Measurements from ENCODE around the gene C2orf76.
"Not testable (repeated sequence)": the region's sequence is repeated elsewhere in the genome, so short reads cannot be mapped to it uniquely, and the experiment has no call there.

The C2orf76 gene

DNA sequence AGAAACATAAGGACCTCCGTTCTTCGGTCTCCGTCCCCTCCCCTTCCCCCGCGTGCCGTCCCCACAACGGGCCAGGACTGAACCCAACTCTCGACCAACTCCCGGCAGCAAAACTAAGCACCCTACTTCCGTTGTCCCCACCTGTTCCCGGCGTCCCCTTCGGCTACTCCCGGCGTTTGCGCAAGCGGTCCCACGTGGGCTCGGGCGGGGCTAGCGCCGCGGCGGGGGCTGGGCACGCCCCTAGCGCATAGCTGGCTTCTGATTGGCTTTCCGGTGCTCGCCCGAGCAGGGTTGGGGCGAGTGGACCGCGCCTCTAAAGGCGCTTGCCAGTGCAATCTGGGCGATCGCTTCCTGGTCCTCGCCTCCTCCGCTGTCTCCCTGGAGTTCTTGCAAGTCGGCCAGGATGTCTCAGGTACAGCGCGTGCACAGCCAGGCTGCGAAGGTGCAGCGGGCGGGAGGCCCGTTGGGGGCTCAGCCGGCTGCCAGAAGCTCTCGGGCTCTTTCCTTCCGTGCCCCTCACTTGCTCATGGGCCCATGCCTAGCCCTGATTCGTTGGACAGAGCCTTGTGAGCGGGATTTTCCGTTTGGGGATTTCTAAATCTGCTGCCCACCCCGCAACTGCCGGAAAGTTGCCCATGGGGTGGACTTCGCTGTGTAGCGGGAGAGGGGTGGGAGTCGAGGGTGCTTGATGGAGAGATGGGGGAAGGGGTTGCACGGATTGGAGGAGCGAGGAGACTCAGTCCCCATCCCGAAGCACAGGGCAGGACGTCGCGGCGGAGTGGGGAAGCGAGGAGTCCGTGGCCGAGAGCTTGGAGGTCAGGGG lies at the start of gene C2orf76, which contains the start of gene DBI:
Gene C2orf76 (minus strand): TSS at position 186 of the 823 bp plus-strand sequence. CDS start 26,875 bp downstream, outside the sequence.
Gene DBI (plus strand): TSS at position 329 of the 823 bp plus-strand sequence. CDS start 75 bp downstream, at position 404.
- intact Hi-C loops (cut with DNase I): no loop called here
- peak; percentile 92 to 100 (median 96) for DNase-seq

DNA sequence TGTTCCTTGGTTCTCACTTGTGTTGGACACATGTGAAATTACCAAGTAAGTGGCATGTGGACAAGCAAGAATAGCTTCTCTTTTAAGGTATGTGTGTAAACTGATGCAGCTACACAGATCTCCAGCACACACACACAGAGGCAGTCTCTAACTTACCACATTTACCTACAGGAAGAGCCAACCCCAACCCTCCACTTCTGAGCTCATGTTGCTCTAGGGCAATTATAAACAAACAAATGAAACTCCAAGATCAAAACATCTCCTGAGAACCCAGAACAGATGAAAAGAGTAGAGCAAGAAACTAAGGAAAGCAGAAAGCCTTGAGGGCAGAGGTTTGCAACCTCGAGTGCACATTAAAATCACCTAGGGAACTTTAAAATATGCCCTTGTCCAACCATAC lies 49.0 kb upstream of the C2orf76 start:
- intact Hi-C loops (cut with DNase I): no loop called here
- no peak for DNase-seq

DNA sequence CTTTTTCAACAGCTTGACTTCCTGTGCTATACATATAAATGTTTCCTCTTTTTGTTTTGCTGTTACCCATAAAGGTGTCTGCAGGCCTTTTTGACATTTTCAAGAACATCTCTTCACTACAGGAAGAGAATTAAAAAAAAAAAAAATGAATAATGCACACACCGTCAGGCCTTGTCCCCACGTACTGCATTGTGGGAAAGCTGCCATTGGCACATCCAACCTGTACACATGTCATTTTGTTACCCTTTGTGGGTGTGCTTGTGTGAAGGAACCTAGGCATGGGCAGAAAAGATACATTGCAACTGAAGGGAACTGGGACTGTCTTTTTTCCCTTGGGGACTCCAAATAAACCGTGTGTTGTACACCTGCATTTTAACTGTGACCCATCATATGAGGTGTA lies 48.3 kb upstream of the C2orf76 start:
- DNase-seq: no peak
- intact Hi-C loops (cut with DNase I): no loop called here

DNA sequence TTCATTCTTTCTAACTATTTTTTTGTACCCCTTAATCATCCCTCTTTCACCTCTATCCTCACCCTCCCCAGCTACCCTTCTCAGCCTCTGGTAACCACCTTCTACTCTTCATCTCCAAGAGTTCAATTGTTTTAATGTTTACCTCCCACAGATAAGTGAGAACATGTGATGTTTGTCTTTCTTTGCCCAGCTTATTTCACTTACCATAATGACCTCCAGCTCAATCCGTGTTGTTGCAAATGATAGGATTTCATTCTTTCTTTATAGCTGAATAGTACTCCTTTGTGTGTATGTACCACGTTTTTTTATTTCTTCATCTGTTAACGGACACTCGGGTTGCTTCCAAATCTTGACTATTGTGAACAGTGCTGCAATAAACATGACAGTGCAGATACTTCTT lies 42.9 kb upstream of the C2orf76 start:
- intact Hi-C loops (cut with DNase I): loop anchor here (5.0 to 10.0 kb wide), 2 partner anchors 235 to 253 kb away; no protein-coding TSS in a partner anchor
- no peak for DNase-seq

DNA sequence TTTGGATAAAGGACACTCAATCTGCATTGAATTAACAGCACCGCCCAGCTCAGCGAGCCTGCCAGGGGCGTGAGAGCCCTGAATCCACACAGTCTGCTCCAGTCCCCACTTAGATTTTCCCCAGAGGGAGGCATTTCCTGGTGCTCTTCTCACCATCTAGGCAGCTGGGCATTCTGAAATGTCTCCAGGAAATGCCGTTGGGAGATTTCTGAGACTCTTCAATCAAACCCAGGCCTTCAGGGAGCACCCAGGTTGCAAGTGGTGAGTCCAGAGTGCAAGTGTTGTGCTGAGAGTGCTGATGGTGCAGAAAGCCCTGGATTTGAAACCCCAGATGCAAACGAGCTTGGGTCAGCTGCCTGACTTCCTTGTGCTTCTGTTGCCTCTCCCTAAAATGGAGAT lies 41.6 kb upstream of the C2orf76 start:
- intact Hi-C loops (cut with DNase I): loop anchor here (5.0 to 10.0 kb wide), 2 partner anchors 237 to 254 kb away; no protein-coding TSS in a partner anchor
- no peak for DNase-seq

- intact Hi-C loops (cut with DNase I): loop anchor here (1.0 to 10.0 kb wide), 3 partner anchors 69 to 255 kb away; no protein-coding TSS in a partner anchor
These were observed 41.0 kb upstream of the C2orf76 start for GRCh38 chr2:119407430-119408220.

DNA sequence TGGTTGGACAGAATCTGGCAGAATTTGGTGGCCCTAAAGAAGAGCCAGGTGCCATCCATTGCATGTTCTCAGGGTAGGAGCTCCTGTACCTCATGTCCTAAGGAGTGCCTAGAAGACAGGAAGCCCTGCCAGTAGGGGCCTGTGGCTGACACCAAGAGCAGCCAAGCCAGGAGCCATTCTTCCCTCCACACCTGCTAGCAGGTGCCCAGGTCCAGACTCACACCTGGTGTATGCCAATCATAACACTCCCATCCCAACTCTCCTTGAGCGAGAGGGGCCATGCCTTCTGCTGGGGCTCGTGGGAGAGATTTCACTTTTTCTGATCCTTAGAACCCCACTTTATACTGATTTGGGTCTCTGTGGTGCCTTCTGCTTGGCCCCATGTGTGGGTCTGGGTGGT lies 38.5 kb upstream of the C2orf76 start:
- intact Hi-C loops (cut with DNase I): loop anchor here (5.0 to 10.0 kb wide), 2 partner anchors 240 to 257 kb away; no protein-coding TSS in a partner anchor

More at GRCh38 chr2:119407430-119408220, 41.0 kb upstream of the C2orf76 start:
- DNase-seq: peak in 3 of 10 donors; percentile 31 to 43 (median 42)

GRCh38 chr2:119403618-119404017 lies 37.0 kb upstream of the C2orf76 start:
- intact Hi-C loops (cut with DNase I): loop anchor here (10.0 kb wide), 1 partner anchor 241 kb away; no protein-coding TSS in a partner anchor

More for the DNA sequence above, 38.5 kb upstream of the C2orf76 start:
- DNase-seq: no peak

DNA sequence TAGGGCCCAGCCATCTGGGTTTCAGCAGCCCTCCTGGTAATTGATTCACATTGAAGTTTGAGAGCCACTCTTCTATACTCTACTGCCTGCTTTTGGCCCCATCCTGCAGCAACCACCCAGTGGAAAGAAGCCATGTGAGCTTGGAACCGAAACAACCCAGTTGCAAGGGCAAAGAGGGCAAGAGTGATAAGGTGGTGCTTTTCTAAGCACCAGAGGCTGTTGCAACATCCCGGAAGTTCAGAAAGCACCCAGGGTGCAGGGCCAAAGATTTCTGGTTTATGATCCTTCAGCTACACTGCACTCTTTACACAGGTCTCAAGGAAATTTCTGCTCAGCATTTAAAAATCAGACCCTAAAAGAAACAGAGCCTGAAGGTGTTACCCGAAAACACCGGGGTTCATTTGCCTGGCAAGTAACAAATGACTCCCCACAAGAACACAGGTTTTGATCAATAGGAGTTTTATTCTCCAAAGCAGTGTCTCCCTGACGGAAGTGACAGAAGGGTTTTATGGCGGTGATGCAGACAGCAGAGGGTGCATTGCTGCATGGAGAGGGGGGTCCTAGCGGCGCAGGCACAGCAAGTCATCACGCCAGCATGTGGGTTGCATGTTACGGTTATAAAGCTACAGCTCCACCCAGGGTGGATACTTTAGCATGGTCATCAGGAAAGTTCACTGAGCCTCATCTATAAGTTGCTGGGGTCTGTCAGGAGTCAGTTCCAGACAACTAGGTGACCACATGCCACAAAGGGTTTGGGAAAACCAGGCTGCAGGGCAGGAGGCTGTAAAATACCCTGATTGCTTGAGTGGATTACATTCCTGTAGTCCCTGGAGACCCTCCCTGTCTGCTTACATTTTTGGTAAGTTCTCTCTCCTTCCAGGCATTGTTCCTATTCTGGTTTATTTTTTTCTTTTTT lies 36.3 kb upstream of the C2orf76 start:
- intact Hi-C loops (cut with DNase I): loop anchor here (10.0 kb wide), 1 partner anchor 242 kb away; no protein-coding TSS in a partner anchor
- no peak for DNase-seq

More at GRCh38 chr2:119403618-119404017, 37.0 kb upstream of the C2orf76 start:
- DNase-seq: not testable (repeated sequence)

DNA sequence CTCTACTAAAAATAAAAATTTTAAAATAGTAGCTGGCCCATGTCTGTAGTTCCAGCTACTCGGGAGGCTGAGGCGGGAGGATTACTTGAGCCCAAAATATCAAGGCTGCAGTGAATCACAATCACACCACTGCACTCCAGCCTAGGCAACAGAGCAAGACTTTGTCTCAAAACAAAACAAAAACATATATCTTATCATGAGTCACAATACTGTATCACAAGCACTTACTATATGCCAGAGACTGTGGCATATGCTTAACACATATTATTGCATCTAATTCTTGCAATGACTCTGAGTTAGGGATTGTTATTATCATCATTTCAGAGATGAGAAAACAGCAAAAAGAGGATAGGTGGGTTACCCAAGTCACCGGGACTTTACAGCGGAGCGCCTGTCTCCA lies 35.5 kb upstream of the C2orf76 start:
- DNase-seq: no peak
- intact Hi-C loops (cut with DNase I): loop anchor here (10.0 kb wide), 1 partner anchor 243 kb away; no protein-coding TSS in a partner anchor

GRCh38 chr2:119397196-119397595 lies 30.6 kb upstream of the C2orf76 start:
- DNase-seq: no peak
- intact Hi-C loops (cut with DNase I): no loop called here

DNA sequence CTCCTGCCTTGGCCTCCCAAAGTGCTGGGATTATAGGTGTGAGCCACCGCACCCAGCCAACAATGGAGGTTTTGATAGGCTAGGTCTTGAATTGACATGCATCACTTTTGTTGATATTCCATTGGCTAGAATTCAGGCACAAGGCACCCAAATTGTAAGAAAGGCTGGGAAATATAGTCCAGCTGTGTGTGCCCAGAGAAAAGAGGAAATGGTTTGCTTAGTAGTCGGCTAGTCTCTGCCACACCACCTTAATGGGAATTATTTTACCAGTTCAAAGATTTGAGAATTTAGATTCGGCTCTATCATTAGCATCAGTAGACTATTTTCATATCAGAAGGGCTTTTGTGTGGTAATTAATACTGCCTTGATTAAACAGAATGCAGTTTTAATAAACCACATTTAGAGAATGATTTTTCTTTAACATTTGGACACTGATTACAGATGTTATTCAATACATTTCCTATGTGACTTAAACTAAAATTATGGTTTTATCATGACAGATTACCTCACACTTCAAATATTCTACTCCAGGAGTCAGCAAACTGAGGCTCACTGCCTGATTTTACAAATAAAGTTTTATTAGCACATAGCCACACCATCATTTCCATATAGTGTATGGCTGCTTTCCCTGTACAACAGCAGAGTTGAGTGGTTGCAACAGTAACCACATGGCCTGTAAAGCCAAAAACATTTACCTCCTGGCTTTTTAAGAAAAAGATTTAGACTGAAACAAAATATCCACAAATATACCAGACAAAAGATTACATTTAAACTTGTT lies 27.5 kb upstream of the C2orf76 start:
- intact Hi-C loops (cut with DNase I): no loop called here
- DNase-seq: no peak

DNA sequence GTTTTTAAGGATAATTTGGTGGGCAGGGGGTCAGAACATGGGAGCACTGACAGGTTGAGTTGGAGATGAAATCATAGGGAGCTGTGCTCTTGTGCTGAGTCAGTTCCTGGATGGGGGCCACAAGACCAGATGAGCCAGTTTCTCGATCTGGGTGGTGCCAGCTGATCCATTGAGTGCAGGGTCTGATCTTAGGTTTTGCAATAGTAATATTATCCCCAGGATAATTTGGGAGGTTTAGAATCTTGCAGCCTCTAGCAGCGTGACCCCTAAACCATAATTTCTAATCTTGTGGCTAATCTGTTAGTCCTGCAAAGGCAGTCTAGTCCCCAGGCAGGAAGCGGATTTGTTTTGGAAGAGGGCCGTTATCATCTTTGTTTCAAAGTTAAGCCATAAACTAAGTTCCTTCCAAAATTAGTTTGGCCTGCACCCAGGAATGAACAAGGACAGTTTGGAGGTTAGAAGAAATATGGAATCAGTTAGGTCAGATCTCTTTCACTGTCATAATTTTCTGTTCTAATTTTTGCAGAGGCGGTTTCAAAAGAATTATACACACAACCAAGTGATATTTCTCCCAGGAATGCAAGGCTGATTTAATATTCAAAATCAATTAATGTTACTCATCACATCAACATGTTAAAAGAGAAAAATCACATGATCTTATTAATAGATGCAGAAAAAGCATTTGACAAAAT lies 23.1 kb upstream of the C2orf76 start:
- intact Hi-C loops (cut with DNase I): no loop called here
- DNase-seq: peak in 2 of 10 donors; percentile 32 to 33

GRCh38 chr2:119387381-119388129 lies 20.9 kb upstream of the C2orf76 start:
- intact Hi-C loops (cut with DNase I): no loop called here
- peak; percentile 42 to 96 (median 73) for DNase-seq

- DNase-seq: no peak
- intact Hi-C loops (cut with DNase I): no loop called here
These were observed 18.8 kb upstream of the C2orf76 start for GRCh38 chr2:119385466-119385865.

DNA sequence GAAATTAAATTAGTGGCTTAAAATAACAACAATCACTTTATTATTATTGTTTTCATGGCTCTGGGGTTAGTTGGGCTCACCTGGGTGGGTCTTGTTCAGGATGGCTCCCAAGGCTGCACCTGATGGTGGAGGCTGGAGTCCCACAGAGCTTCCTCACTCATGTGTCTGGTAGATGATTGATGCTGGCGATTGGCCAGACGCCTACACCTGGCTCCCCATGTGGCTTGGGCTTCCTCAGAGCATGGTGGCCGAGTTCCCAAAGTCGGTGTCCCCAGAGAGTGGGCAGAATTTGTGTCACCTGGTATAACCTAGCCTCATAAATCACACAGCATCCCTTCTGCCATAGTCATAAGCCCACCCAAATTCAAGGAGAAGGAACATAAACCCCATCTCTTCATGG lies 18.3 kb upstream of the C2orf76 start:
- no peak for DNase-seq
- intact Hi-C loops (cut with DNase I): no loop called here

DNA sequence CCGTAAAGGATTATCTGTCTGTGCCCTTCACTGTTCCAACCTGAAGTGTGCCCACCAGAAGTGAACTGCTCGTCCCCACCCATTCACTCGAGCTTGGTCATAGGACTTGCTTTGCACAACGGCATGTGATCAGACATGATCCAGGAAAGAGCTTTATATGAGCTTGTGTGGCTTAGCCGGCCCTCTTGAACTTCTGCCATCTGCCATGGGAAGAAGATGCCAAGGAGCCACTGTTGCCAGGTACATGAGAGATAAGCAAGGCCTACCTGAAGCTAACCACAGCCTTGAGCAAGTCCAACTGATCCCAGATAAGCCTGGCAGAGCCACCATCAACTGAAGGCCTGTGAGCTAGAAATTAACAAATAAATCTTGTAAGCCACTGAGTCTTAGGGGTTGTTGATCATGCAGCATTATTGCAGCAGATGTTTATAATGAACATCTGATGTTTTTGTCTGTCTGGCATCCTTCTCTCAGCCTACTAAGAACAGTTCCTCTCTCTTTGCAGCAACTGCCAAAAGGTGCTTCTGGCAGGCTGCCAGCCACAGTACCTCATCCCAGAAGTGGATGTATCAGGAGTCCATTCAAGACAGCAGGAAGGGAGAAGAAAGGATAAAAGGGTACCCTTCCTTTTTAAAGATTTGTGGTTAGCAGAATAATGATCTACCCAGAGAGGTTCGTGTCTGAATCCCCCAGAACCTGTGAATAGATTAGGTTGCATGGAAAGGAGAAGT lies 16.9 kb upstream of the C2orf76 start:
- intact Hi-C loops (cut with DNase I): no loop called here
- no peak for DNase-seq

Data from posterior cingulate gyrus (tissue), 11 donors.